Panc1 (cell line): ENCODE measurements around the gene ADAMTS13. TPM values are rescaled to one million over a fixed set of nuclear protein-coding genes. Genes with fewer than 3 reads are reported as not detected.

Experiments used
- ATAC-seq: fragments of 200-7000 bp; cut with Tn5 transposase; 2 replicates; pipeline ENCODE4 v1.9.1; 2020; ENCODE audit warnings: mild to moderate bottlenecking, moderate library complexity
- BruUV-seq: library from RNA; stranded (reverse); fragments of 400-500 nt; replicated peaks from 2 replicates; lab custom pipeline; 2021; lab: Mats Ljungman, UMichigan
- CTCF ChIA-PET: fragments of 300-600 bp; sonication (Branson Sonifier 250); formaldehyde crosslinking; loops from one replicate; lab custom pipeline; 2022; ENCODE audit warnings: antibody characterized with exemption; lab: Charles Lee
- POLR2A ChIA-PET: fragments of 300-600 bp; sonication (Branson Sonifier 250); formaldehyde crosslinking; loops from one replicate; lab custom pipeline; 2022; ENCODE audit warnings: antibody characterized with exemption; lab: Charles Lee
- DNase-seq: peaks from one replicate; pipeline ENCODE4 v3.0.0-alpha.2; 2010; ENCODE audit warnings: low read depth, low spot score
- H3K27ac ChIP-seq: 2 replicates; pipeline ENCODE4 v1.5.1; 2011; ENCODE audit warnings: mild to moderate bottlenecking, low read length, inconsistent platforms
- H3K27me3 ChIP-seq: fragments of 200-500 bp; sonication (Bioruptor generic); 2 replicates; pipeline ENCODE4 v1.6.0; 2014; ENCODE audit warnings: low read length, inconsistent platforms; ENCODE audit not compliant: control insufficient read depth, insufficient read depth
- H3K36me3 ChIP-seq: fragments of 200-500 bp; sonication (Bioruptor generic); 2 replicates; pipeline ENCODE4 v1.5.1; 2014; ENCODE audit warnings: inconsistent platforms, mild to moderate bottlenecking, low read length, moderate library complexity; ENCODE audit not compliant: control insufficient read depth, insufficient read depth
- H3K4me1 ChIP-seq: 2 replicates; pipeline ENCODE4 v1.5.1; 2011; ENCODE audit warnings: inconsistent platforms, mild to moderate bottlenecking, low read length, moderate library complexity; ENCODE audit not compliant: control insufficient read depth, insufficient read depth
- H3K4me3 ChIP-seq, 2 experiments: 2 replicates each; pipeline ENCODE4 v1.5.1; 2011 to 2012; ENCODE audit warnings: low read depth in 2 of 2, low read length in 2 of 2, mild to moderate bottlenecking in 2 of 2, inconsistent platforms in 1 of 2, moderate library complexity in 1 of 2
- H3K9me3 ChIP-seq: fragments of 200-500 bp; sonication (Bioruptor generic); 2 replicates; pipeline ENCODE4 v1.5.1; 2014; ENCODE audit warnings: low read depth, mild to moderate bottlenecking, inconsistent platforms, low read length, moderate library complexity; ENCODE audit not compliant: control insufficient read depth, insufficient read depth
- CTCF ChIP-seq: fragments of 450-650 bp; IDR thresholded peaks from 2 replicates; pipeline ENCODE4 v1.5.1; 2017; ENCODE audit warnings: mild to moderate bottlenecking
- POLR2AphosphoS5 ChIP-seq: IDR thresholded peaks from 2 replicates; pipeline ENCODE4 v1.6.1; 2012; ENCODE audit warnings: mild to moderate bottlenecking, low read depth, low read length, moderate library complexity
- REST ChIP-seq, 2 experiments: IDR thresholded peaks; 2 replicates each; pipeline ENCODE4 v1.6.1; 2011 to 2012; ENCODE audit warnings: low read depth in 2 of 2, control low read depth in 1 of 2, low read length in 1 of 2, mild to moderate bottlenecking in 1 of 2, moderate library complexity in 1 of 2; ENCODE audit not compliant: insufficient read depth in 1 of 2
- SIN3A ChIP-seq: IDR thresholded peaks from 2 replicates; pipeline ENCODE4 v1.6.1; 2012; ENCODE audit warnings: low read depth, mild to moderate bottlenecking, low read length, moderate library complexity, borderline replicate concordance; ENCODE audit not compliant: insufficient read depth
- TCF7L2 ChIP-seq: IDR thresholded peaks from 2 replicates; pipeline ENCODE4 v1.6.1; 2011; ENCODE audit warnings: mild to moderate bottlenecking, low read depth, low read length, inconsistent platforms
- in situ Hi-C: cut with HindIII; loops from 2 replicates; pipeline ENCODE4 v1.10.0; 2016; ENCODE audit warnings: low sequenced_read_pairs, low pct_unique_long_range_greater_than_20kb
- intact Hi-C: fragments of 100-400 bp; cut with micrococcal nuclease; formaldehyde crosslinking; loops from one replicate; pipeline ENCODE4 v1.10.0; 2022; ENCODE audit not compliant: unreplicated experiment
- total RNA-seq: library from RNA; stranded (reverse); gene quantifications from one replicate; pipeline ENCODE4 v1.2.1, GENCODE V29; 2021; ENCODE audit not compliant: unreplicated experiment

ADAMTS13 gene
- total RNA-seq, 1 experiment from 2014 or later, result 3.4 TPM

GRCh38 chr9:133452562-133452961 is 30.4 kb downstream of the ADAMTS13 start:
- Histone ChIP-seq H3K4me3 (no peak overlapping the region), H3K9me3 (no peaks in the 10 kb centered on the region), H3K27me3 (no peaks in the 10 kb centered on the region), H3K27ac (no peak overlapping the region), H3K4me1 (no peaks in the 10 kb centered on the region; the same call in 1 of the 2 replicates), H3K36me3 (no peaks in the 10 kb centered on the region)
- in situ Hi-C loops (no loop called here), intact Hi-C loops (no loop called here)
- DNase-seq (no peak), ATAC-seq (no peak)
- TF ChIP-seq POLR2AphosphoS5 (no peak), CTCF (no peak), SIN3A (no peak), REST (IDR thresholded peaks at IDR 0.05; ENCODE audit: insufficient read depth in 1 of 2, low read depth in 2 of 2, low read length in 1 of 2) (no peak), TCF7L2 (no peak)
- ChIA-PET POLR2A (no interaction called here), CTCF (no interaction called here)
- BruUV-seq, result no TSS peak

GRCh38 chr9:133453651-133454050 is 31.5 kb downstream of the ADAMTS13 start:
- BruUV-seq, result no TSS peak
- DNase-seq, result no peak
- ATAC-seq, result no peak
- TF ChIP-seq SIN3A, result no peak
- TF ChIP-seq CTCF, result no peak
- TF ChIP-seq POLR2AphosphoS5, result no peak
- no peak for TF ChIP-seq REST (IDR thresholded peaks at IDR 0.05; ENCODE audit: insufficient read depth in 1 of 2, low read depth in 2 of 2, low read length in 1 of 2)
- no peak for TF ChIP-seq TCF7L2
- CTCF ChIA-PET, result no interaction called here
- in situ Hi-C loops, result no loop called here
- Histone ChIP-seq H3K36me3 (no peaks in the 10 kb centered on the region), H3K4me1 (no peaks in the 10 kb centered on the region; the same call in 1 of the 2 replicates), H3K4me3 (no peak overlapping the region), H3K27me3 (no peaks in the 10 kb centered on the region), H3K9me3 (no peaks in the 10 kb centered on the region), H3K27ac (no peak overlapping the region)
- intact Hi-C loops, result no loop called here
- POLR2A ChIA-PET, result no interaction called here
